NCI-H2196 (cell line): ENCODE data around the gene EYS.

Experiments used
- DNase-seq: peaks from one replicate; lab custom pipeline; 2025; ENCODE audit not compliant: unreplicated experiment; lab: John Stamatoyannopoulos, UW

Gene EYS

GRCh38 chr6:64214373-64214772, 1492.7 kb downstream of the EYS start:
- DNase-seq, result no peak

- DNase-seq, result no peak
Measured at GRCh38 chr6:64213697-64214096, 1493.3 kb downstream of the EYS start.

GRCh38 chr6:64197246-64197645, 1509.8 kb downstream of the EYS start:
- no peak for DNase-seq

DNA sequence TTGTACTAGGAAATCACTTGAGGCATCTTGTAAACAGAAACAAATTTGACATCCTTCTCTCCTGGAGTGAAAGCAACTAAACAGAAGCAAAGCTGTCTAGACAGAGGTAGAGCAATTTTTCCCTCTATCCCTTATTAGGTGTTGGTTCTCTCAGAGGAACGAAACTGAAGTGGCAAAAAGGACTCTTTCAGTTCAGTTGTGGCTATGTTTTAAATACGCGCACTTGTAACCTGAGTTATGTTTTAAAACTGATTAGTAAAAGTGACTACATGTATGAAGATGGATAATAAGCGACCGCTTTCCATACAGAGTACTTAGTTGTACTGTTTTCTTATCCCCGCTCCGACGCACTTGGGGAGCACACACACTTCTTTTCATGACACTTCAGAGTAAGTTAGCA, 1520.4 kb downstream of the EYS start:
- no peak for DNase-seq

DNA sequence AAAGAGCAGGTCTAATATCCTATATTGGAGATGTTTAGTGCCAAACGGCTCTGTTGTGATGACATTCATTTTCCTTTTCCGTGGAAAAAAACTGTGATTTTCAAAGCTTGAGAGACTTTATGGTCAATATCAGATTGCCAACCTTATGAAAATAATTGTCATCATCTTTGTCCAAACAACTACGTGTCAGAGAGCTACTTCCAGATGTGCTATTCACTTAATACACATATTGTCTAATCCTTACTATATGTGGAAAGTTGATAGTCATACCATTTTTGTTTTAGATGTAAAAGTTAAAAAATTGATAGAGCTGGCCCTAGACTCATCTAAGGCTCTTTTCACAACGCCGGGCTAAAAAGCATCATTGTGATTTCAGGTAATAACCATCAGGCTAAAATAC, 1521.4 kb downstream of the EYS start:
- DNase-seq, result no peak

DNA sequence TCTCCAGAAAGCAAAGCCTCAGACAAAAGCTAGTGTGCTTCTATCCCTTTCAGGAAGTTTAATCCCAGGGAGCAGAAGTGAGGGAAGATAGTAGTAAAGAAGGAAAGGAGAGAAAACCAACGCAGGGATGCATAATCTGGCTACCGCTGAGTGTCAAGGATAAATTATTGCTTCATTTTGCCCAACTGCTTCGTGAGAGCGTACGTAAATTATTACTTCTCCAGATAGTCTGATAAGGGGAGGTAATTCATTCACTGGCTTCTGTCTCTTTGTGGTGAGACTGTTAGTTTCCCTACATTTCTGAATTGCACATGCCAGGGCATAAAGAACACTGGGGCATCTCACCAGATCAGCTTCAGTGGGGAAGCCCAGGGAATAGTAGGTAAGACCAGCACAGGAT, 1531.7 kb downstream of the EYS start:
- no peak for DNase-seq

GRCh38 chr6:64170316-64170715, 1536.7 kb downstream of the EYS start:
- no peak for DNase-seq

DNA sequence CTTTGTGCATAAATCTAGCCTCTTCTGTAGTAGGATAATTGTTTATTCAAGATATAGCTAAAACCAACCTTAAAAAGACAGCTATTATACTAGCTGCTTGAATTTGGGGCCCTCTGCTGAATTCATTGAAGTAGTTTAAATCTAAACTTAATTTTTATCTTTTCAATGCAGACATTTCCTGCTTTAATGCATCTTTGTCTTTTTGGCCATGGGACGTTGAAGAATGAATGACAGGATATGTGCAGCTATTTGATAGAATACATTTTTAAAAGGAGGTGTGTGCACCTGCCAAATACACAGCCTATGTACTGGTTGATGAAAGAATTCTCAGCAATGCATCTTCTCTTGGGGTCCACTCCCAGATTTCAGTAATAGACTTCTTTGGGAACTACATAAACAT, 1546.5 kb downstream of the EYS start:
- no peak for DNase-seq

- no peak for DNase-seq
Measured at GRCh38 chr6:64155063-64155462, 1552.0 kb downstream of the EYS start.

GRCh38 chr6:64146876-64147275, 1560.2 kb downstream of the EYS start:
- no peak for DNase-seq

DNA sequence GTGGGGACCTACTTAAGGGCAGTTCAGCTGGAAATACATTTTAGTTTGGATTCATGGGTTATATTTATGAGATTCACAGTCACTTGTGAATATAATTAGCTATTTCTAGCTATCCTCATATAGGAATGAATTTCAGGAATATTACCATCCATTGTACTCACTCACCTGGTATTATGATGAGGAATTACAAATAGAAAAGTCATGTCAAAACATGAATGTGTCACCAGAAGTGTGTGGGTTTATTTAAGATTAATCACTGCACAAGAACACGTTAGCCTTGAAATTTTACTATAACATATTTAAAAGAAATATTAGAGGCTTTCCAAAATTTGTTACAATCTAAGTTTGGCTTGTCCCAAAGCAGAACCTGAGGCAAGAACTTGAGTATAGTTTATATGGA, 1560.9 kb downstream of the EYS start:
- no peak for DNase-seq

DNA sequence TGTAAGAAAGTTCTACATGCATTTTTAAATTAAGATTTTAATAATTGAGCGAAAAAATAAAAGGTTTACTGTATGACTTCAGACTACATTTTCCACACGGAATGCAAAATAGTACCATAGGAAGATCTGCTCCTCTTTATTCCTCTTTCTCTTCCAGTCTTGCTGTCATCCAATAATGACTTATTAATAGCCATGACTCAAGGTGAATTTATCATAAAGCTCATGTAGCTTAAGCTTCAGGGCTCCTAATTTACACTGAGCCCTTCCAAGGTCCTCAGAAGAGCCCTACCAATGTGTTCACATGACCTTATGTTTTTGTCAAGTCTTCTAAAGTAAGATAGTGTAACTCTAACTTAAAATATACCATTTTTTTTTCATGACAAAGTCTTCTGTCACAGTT, 1561.4 kb downstream of the EYS start:
- no peak for DNase-seq

DNA sequence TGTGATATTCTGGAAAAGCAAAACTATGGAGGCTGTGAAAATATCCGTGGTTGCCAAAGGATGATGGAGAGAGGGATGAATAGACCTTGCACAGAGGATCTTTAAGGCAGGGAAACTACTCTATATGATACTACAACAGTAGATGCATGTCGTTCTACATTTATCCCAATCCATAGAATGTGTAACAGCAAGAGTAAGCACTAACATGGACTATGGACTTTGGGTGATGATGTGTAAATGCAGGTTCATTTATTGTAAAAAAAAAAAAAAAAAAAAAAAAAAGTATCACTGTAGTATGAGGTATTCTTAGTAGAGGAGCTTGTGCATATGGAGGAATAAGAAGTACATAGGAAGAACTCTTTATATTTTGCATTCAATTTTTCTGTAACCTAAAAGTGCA, 1563.9 kb downstream of the EYS start:
- DNase-seq, result no peak

DNA sequence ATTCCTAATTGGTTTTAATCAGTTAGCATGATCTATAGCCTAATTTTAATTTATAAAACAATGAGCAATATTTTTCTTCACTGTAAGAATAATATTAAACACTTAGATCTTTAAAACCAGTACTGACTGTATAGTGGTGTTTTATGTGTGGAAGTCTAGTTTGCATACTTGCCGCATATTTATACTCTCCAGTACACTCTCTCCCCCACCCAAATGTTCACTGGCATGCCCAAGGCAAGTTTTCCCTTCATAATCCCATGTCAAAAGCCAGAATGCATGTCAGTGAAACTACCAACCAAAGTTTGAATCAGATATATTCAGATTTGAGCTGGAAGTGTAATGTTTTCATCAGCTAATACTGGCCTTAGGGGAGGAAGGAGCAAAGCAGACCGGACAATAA, 1565.3 kb downstream of the EYS start:
- no peak for DNase-seq

DNA sequence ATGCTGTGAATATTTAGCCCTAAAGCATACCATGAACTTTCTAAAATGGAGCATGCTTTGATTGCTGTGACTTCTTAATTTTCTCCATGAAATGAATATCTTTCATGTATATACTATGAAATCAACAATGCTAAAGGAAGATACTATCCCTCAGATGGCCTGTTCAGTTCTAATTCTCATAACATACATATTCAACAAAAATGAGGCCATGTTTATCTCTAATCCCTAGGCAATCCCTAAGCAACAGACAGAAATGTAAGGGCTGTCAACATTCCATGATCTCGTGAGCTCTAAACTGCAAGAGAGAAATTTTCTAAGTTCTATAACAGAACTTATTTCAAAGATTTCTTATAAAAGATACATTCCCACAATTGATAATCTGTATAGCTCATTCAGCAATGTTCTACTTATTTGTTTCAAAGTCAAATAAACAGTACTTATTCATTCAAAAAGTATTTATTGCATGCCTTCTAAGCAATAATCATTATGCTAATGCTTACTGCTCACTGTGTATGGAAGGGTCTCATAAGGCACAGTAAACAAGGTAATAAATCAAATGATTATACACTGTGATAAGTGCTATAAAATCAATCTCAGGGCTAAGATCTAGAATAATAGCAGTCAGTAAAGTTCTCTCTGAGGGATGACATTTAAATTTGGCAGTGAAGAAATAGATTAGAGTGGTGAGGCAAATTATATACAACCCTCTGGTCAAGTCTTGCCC, 1578.6 kb downstream of the EYS start:
- no peak for DNase-seq

DNA sequence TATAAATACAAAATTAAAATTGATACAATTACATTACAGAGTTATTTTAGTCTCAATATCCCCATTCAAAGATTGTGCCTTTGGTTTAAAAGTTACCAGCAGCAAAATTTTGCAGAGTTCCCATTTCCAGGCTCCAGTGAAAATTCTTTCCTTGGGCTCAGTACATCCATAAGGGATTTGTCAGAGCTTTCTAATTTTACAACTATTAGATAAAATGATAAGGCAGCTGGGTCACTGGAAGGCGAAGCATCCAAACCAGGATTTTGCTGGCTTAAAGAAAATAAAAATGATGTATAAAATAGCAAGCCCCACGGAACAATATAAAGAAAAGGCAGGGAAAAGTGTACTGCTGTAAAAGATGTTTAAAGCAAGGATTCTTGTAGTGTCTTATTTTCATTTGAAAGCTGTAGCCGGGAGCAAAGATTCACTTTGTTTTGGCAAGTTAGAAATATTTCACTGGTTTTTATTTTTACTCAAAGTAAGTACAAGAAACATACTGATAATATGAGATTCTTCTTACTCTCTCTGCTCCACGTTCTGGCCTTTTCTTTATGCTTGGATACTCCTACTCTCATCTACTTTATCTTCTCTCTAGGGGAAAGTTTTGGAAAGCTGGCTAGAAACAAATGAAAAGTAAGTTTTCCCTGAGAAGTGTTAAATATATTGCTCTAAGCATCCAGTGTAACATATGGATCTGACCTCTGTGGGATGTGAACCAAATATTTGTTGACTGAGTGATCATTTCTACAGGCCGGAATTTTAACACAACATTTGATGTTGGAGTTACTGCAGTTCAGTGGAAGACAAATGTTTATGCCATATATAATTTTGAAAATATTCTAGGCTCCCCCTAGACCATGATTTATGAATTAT, 1583.0 kb downstream of the EYS start:
- DNase-seq, result no peak

- no peak for DNase-seq
Measured at GRCh38 chr6:64122712-64123375, 1584.2 kb downstream of the EYS start.

GRCh38 chr6:64121011-64121565, 1585.9 kb downstream of the EYS start:
- DNase-seq, result no peak

- no peak for DNase-seq
Measured at GRCh38 chr6:64113704-64114103, 1593.3 kb downstream of the EYS start.

GRCh38 chr6:64104051-64104450, 1603.0 kb downstream of the EYS start:
- no peak for DNase-seq

- no peak for DNase-seq
Measured at GRCh38 chr6:64103480-64103879, 1603.5 kb downstream of the EYS start.
